ENCODE data around the gene DNAH6.
A peak's percentile ranks its signal among the peaks of the same experiment; 100 is the strongest.

The DNAH6 gene

DNA sequence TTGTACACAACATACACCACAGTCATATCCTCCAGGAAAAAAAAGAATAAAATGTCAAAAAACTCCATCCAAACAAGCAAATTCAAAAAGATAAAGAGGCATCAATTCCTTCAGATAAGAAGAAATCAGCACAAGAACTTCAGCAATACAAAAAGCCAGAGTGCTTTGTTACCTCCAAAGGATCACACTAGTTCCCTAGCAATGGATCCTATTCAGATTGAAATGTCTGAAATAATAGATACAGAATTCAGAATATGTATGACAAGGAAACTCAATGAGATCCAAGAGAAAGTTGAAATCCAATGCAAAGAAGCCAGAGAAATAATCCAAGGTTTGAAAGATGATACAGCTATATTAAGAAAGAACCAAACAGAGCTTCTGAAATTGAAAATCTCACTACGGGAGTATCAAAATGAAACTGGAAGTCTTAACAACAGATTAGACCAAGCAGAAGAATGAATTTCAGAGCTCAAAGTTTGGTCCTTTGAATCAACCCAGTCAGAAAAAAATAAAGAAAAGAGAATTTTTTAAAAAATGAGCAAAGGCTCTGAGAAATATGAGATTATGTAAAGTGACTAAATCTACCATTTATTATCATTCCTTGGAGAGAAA, 284.0 kb downstream of the DNAH6 start:
- DNase-seq (ENCODE audit: low spot score) = no peak

GRCh38 chr2:84801811-84802210, 285.5 kb downstream of the DNAH6 start:
- DNase-seq (ENCODE audit: low spot score) = no peak

DNA sequence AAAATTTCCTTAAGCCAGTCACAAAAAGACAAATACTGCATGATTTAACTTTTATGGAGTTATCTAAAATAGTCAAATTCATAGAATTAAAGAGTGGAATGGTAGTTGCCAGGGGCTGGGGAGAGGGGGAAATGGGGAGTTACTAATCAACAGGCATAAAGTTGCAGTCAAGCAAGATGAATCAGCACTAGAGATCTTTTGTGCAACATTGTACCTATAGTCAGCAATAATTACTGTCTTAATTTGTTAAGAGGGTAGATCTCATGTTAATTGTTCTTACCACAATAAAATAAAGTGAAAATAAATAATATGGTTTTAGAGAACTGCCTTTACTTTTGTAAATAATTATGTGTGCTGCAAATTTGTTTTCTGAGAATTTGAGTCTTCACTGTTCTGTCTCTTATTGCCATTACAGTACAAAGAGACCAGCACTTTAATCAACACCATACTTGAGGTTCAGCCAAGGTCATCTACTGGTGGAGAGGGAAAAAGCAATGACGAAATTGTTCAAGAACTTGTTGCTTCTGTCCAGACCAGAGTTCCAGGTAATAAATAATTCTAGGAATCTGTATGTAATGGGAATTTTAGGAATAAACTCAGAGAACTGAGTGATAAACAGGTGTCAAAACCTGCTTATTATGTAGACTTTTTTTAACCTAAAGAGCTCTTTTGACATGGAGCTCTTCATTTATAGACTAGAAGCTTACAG, 289.1 kb downstream of the DNAH6 start:
- DNase-seq (ENCODE audit: low spot score) = no peak

GRCh38 chr2:84807063-84807485, 290.8 kb downstream of the DNAH6 start:
- no peak for DNase-seq (ENCODE audit: low spot score)

- DNase-seq (ENCODE audit: low spot score) = no peak
Observed at GRCh38 chr2:84808279-84808678, 292.0 kb downstream of the DNAH6 start.

DNA sequence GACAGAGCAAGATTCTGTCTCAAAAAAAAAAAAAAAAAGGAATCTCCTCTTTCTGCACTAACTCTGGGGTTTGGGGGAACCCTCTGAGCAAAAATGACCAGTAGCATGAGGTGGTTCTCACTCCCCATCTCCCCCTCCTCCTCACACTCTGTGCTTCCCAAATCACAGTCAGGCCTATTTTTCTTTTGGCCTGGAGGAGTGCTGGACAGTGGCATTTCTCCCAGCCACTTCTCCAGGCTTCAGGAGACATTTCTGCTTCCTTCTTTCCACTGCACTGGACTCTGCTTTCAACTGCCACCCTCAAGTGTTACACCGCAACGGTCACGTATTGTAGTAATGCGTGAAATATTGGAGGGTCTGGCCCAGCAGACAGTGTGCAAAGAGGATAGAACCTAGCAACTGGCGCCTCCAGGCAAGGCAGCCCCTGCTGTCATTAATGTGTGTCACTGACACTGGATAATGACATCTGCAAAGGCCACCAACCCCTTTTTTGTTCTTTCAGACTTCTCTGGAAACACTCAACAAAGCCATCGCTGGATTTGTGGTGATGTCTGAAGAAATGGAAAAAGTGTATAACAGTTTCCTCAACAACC, 295.6 kb downstream of the DNAH6 start:
- DNase-seq (ENCODE audit: low spot score) = no peak

- no peak for DNase-seq (ENCODE audit: low spot score)
Observed at GRCh38 chr2:84815146-84815545, 298.8 kb downstream of the DNAH6 start.

GRCh38 chr2:84816426-84817026, 300.2 kb downstream of the DNAH6 start:
- no peak for DNase-seq (ENCODE audit: low spot score)

DNA sequence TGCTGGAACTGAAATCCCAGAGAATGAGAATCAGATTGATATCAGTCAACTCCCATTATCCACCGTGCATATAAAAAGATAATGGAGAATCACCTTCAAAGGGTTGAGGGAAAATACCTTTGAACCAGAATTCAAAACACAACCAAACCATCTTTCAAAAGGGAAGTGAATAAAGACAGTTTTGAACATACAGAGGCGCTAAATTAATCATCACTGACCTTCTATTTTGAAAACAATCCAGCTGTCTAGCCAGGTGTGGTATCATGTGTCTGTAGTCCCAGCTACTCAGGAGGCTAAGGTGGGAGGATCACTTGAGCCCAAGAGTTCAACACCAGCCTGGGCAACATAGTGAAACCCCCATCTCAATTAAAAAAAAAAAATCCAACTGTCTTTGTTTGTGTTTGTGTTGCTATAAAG, 300.9 kb downstream of the DNAH6 start:
- DNase-seq (ENCODE audit: low spot score) = no peak

- DNase-seq (ENCODE audit: low spot score) = no peak
Observed at GRCh38 chr2:84821806-84822205, 305.5 kb downstream of the DNAH6 start.

- DNase-seq (ENCODE audit: low spot score) = no peak
Observed at GRCh38 chr2:84823229-84823628, 306.9 kb downstream of the DNAH6 start.

DNA sequence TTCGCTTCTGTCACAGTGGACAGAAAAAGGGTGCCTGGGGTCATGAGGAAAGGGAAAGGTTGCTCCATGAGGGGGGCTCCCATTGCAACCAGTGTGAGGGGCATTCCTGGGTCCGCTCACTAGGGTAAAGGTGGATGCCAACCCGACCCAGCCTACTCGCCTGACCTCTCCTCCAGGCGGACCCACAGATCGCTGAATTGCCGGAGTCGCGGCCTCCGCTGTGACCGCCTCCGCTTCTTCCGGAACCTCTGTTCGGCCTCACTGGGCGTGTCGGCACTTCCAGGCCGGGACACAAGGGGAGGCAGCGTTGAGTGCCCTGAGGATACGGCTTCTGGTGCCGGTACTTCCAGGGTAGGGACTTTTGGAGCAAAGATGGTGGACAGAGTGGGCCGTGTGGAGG, 307.5 kb downstream of the DNAH6 start:
- DNase-seq (ENCODE audit: low spot score) = no peak

DNA sequence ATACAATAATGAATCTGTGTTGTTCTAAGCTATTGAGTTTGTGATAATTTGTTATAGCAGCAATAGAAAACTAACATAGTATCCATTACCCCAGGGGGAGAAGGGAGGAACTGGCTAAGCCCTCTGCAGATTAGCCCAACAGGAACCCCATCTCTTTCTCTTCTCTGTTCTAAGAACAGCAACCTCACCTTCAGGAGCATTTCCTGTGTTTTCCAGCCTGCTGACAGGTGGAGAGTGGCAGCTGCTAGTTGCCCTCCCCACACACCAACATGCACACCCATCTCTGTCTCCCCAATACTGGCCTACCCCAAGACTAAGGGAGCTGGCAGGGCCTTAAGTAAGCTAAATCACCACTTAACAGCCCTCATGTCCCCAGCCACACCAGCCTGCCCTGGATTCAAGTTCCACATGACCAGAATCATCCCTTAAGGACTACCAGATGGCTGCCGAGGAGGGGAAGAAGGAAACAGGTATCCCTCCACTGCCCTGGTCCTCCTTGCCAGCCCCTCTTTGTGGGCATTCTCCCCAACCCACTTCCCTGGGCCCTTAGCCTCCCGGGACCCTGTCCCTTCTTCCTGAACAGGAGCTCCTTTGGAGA, 311.8 kb downstream of the DNAH6 start:
- no peak for DNase-seq (ENCODE audit: low spot score)

DNA sequence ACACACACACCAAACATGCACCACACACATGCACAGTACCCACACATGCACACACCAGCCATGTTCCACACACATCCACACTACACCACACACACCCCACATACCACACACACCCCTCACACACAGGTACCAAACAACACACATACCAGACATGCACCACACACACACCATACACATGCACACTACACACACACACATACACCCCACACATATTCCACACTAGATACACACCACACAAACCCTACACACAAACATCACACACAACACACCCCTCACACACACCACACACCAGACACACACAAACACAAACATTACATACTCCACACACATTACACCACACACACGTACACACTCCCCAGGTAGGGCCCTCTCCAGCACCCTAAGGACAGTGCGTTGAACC, 313.4 kb downstream of the DNAH6 start:
- no peak for DNase-seq (ENCODE audit: low spot score)

DNA sequence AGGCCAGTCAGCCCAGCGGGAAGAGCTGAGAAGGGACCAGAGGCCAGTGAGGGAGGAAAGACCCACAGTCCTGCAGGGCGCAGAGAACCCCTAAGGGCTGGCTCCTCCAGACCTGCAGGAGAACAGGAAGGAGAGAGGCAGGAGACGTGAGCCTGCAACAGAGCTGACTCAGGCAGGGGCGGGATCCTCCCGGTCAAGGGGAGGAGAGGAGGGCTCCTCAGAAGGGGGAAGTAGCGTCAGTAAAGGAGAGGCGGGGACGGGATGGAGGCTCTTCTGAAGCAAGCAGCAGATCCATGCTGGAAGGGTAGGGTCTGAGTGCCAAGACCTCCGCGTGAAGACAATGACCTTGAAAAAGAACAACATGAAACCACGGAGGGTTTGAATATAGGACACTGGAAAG, 313.8 kb downstream of the DNAH6 start:
- DNase-seq (ENCODE audit: low spot score) = peak; percentile 43

DNA sequence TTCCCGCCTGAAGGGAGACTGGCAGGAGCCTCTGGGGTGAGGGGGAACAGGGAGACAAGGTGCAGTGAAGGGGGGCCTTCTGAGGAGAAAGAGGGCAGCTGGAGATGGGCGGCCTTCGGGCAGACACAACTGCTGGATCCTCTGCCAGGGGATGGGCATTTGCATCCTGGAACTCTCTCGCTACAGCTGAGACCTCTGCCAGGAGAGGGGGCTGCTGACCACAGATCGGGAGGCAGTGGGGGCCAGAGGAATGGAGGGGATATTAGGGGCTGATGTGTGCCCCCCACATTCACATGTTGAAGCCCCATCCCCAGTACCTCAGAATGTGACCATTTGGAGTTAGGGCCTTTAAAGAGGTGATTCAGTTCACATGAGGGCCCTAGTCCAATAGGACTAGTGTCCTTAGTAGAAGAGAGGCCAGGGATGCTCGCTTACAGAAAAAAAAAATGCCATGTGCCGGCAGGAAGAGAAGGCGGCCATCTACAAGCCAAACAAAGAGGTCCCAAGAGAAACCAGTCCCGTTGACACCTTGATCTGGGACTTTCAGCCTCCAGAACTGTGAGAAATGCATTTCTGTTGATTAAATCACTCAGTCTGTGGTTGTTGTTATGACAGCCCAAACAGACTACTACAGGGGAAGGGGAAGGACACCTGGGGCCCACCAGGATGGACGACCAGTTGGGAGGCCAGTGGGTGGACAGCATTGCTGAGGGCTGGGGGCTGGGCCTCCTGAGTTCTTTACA, 314.6 kb downstream of the DNAH6 start:
- DNase-seq (ENCODE audit: low spot score) = no peak

DNA sequence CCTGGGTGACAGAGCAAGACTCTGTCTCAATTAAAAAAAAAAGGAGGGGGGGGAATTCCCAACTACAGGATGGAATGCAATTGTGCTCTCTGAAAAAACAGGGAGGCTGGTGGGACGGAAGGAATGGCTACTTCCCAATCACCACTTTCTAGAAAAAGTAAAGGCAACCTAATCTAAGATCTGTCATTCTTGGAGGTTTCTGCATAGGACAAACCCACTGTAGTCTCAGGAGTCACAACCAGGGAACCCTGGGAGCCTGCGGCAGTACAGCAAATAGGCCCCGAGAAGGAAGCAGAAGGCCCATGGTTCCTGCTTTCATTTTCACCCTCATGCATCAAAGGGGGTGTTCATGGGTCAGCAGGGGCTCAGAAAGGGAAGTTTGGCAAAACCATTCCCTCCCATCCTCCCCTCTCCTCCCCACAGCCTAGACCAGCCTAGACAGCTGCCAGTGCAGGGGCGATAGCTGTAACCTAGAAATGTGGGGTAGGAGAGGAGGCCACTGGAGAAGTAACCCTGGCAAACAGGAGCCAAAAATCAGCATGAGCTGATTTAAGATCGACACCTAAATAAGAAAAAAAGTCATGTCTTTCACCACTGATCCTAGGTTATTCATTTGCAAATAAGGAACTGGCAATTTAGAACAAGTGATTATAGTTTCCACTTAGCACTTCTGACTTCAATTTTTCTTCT, 316.6 kb downstream of the DNAH6 start:
- DNase-seq (ENCODE audit: low spot score) = peak; percentile 67

DNA sequence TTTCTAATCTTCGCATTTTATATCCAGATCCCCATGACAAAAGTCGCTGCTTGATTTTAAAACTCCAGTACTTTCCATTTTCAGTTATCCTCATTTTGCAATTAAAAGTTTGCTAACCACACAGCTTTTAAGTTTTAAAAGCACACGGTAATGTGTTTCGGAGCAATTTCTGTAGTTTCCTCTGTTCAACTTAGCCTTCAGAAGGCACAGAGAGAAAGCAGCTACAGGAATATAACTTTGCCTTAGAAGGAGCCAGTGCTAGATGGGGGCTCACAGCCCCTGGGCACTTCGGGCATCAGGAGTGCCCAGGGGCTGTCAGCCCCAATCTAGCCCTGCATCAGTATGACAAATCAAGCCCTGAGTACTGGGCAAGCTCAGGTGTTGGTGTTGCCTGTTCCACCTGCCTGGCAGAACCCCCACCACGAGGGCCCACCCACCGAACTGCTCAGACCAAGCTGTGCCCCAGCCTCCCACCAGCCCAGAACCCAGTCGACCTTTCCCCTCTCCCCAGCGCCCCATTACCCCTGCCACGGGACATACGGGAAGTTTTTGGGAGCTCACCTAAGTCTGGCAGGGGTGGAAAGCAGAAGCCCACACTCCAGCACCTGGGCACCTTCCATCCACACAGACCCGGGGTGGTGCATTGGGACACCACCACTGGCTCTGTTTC, 317.3 kb downstream of the DNAH6 start:
- no peak for DNase-seq (ENCODE audit: low spot score)

DNA sequence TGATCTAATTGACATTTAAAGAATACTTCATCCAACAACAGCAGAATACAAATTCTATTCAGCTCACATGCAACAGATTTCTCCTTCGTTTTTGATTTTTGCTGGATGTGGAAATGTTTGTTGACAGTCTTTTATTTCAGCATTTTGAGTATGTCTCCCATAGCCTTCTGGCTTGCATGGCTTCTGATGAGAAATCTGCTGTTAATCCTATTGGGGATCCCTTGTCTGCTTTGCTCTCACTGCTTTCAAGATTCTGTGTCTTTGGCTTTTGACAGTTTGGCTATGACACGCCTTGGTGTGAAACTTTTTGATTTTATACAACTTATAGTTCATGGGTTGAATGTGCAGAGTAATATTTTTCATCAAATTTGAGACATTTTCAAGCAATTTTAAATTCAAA, 319.9 kb downstream of the DNAH6 start:
- no peak for DNase-seq (ENCODE audit: low spot score)

DNA sequence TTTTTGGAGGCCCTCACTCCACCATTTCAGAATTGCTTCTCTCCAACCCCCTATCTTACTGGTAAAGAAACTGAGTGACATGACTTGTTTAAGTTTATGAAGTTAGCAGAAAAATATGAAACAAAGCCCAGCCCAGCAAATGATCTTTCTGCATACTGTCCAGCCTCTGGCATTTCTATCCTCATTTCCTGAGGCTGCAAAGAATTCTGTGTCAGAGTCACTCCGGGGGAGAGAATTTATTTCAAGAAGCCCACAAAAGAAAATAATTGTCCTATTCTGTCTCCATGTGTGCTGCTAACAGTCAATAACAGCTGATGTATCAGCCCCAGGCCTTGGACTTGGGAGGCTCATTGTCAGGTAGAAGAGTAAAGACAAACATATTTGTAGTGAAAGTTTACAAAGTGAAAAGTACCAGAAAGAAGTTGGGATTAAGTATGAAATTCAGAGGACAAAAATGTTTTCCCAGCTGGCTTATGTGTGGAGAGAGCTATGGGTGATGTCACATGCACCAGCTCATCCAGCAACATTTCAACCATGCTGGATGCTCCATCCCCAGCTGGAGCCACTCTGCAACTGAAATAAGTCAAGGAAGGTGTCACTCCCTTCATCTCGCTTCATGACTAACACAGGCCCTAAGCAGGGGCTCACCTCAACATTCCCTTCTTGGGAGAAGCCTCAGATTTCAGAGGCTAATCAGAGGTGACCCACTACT, 322.3 kb downstream of the DNAH6 start:
- no peak for DNase-seq (ENCODE audit: low spot score)

All from globus pallidus (tissue), 1 donor.